GM12864 (cell line): Measurements from ENCODE around the gene CCDC50.

Experiments used
- DNase-seq: peaks from one replicate; pipeline ENCODE4 v3.0.0-alpha.2; 2011; ENCODE audit warnings: low read depth
- H3K4me3 ChIP-seq: 2 replicates; pipeline ENCODE4 v1.5.1; 2011; ENCODE audit warnings: mild to moderate bottlenecking, low read depth, low read length, control low read depth
- TF ChIP-seq, protein P1 (sequence below): IDR thresholded peaks from 2 replicates; pipeline ENCODE4 v1.5.1; 2011; ENCODE audit warnings: low read depth, mild to moderate bottlenecking, moderate library complexity, low read length, control low read depth, inconsistent platforms; ENCODE audit errors: missing control alignments

CCDC50 gene

GRCh38 chr3:191328962-191329653, at the start of gene CCDC50:
CCDC50 (plus strand) TSS chr3:191329394; CDS start chr3:191329675, 281 bp downstream.
- TF ChIP-seq, protein P1, sequence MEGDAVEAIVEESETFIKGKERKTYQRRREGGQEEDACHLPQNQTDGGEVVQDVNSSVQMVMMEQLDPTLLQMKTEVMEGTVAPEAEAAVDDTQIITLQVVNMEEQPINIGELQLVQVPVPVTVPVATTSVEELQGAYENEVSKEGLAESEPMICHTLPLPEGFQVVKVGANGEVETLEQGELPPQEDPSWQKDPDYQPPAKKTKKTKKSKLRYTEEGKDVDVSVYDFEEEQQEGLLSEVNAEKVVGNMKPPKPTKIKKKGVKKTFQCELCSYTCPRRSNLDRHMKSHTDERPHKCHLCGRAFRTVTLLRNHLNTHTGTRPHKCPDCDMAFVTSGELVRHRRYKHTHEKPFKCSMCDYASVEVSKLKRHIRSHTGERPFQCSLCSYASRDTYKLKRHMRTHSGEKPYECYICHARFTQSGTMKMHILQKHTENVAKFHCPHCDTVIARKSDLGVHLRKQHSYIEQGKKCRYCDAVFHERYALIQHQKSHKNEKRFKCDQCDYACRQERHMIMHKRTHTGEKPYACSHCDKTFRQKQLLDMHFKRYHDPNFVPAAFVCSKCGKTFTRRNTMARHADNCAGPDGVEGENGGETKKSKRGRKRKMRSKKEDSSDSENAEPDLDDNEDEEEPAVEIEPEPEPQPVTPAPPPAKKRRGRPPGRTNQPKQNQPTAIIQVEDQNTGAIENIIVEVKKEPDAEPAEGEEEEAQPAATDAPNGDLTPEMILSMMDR = no peak
- H3K4me3 ChIP-seq = peak within 1 kb of the TSS; percentile 86
- peak; percentile 42 for DNase-seq

GRCh38 chr3:191280111-191280510, 49.1 kb upstream of the CCDC50 start:
- TF ChIP-seq, protein P1 = no peak
- no peak overlapping the region for H3K4me3 ChIP-seq
- no peak for DNase-seq

DNA sequence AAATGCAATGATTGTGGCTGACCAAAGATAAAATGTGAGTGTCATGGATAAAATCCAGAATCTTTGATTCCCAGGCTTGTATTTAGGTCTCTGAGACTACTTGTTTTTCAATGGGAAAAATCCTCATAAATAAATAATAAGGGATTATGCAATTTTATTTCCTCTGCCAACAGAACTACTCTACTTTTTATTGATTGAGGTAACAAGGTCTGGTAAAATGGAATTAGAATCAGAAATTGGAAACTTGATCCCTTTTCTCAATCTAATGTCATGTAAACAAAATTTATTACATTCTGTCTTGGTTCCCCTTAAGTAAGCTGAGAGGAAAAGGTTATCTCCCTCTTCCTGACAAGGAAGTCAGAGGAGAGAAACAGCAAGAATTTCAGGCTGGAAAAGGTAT, 48.3 kb upstream of the CCDC50 start:
- DNase-seq = no peak
- H3K4me3 ChIP-seq = no peak overlapping the region
- TF ChIP-seq, protein P1 = no peak

- H3K4me3 ChIP-seq = no peak overlapping the region
- DNase-seq = no peak
- TF ChIP-seq, protein P1 = no peak
Measured at GRCh38 chr3:191282251-191283185, 46.7 kb upstream of the CCDC50 start.

GRCh38 chr3:191283400-191283799, 45.8 kb upstream of the CCDC50 start:
- DNase-seq = no peak
- no peak overlapping the region for H3K4me3 ChIP-seq
- TF ChIP-seq, protein P1 = no peak

DNA sequence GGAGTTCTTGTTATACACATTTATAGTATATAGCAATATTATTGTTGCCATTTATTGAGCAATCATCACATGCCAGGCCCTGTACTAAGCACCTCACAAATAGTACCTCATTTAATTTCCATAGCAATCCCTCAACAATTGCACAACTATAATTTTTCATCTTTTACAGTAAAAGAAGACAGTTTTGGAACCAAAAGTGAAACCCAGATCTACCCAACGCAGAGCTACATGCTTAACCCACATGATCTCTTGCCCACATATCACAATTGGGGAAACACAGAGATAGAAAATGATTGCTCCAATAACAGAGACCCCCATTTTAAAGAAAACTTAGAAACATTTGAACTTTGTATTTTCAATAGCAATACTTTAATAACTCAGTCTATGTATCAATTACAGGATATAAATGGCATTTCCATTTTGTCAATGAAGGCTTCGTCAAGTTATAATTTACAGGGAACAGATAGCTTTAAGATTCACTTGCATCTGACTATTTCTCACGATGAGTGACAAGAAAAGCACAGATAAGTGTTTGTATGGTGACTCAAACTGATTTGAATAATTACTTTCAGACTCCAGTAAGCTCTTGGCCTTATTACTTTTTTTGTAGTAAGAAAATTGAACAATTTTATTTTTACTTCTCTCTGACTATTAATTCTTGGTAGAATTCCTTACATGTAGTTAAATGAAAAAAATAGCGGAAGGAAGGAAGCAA, 38.7 kb upstream of the CCDC50 start:
- TF ChIP-seq, protein P1 = no peak
- no peak for DNase-seq
- H3K4me3 ChIP-seq = no peak overlapping the region; the same call in 1 of the 2 replicates
